Naive thymus-derived CD8-positive, alpha-beta T cell (primary cell): ENCODE results near the gene FGF13. TPM values are rescaled to one million over a fixed set of nuclear protein-coding genes. Genes with fewer than 3 reads are reported as not detected.

Experiments used
- ATAC-seq, 2 donors: fragments of 150-1000 bp; cut with Tn5 transposase in 1 of 2; sonication (Bioruptor Pico), chemical (Tn5 transposase) in 1 of 2; 1 replicate in 1 of 2; 2 replicates in 1 of 2; pipeline ENCODE4 v1.10.0; 2021; ENCODE audit warnings: mild to moderate bottlenecking in 2 of 2, moderate library complexity in 2 of 2
- POLR2A ChIA-PET: fragments of 350-600 bp; sonication (Branson Sonifier 250); formaldehyde crosslinking; loops from one replicate; lab custom pipeline; 2021; ENCODE audit warnings: antibody characterized with exemption; lab: Charles Lee
- DNase-seq, 10 donors: peaks; one replicate each; pipeline versions ENCODE4 v3.0.0 to v3.0.0-alpha.2; 2020 to 2022
- H3K27ac Mint-ChIP-seq, 10 donors: one replicate each; pipeline ENCODE4 v1.8.0; 2020 to 2022; ENCODE audit warnings: mild to moderate bottlenecking in 10 of 10, mixed read lengths in 10 of 10, moderate library complexity in 4 of 10, inconsistent platforms in 1 of 10
- H3K27me3 Mint-ChIP-seq, 5 donors: one replicate each; pipeline ENCODE4 v1.8.0; 2021 to 2022; ENCODE audit warnings: mixed read lengths in 5 of 5
- H3K36me3 Mint-ChIP-seq, 3 donors: one replicate each; pipeline ENCODE4 v1.8.0; 2020 to 2022; ENCODE audit warnings: mixed read lengths in 3 of 3, mild to moderate bottlenecking in 2 of 3, inconsistent platforms in 1 of 3
- H3K4me1 Mint-ChIP-seq, 4 donors: one replicate each; pipeline ENCODE4 v1.8.0; 2021 to 2022; ENCODE audit warnings: mixed read lengths in 4 of 4
- H3K4me3 Mint-ChIP-seq, 10 donors: one replicate each; pipeline ENCODE4 v1.8.0; 2020 to 2022; ENCODE audit warnings: mild to moderate bottlenecking in 10 of 10, mixed read lengths in 10 of 10, moderate library complexity in 6 of 10, inconsistent platforms in 1 of 10
- H3K9me3 Mint-ChIP-seq, 9 donors: one replicate each; pipeline ENCODE4 v1.8.0; 2020 to 2022; ENCODE audit warnings: mixed read lengths in 9 of 9, mild to moderate bottlenecking in 3 of 9, inconsistent platforms in 1 of 9, moderate library complexity in 1 of 9
- microRNA-seq: library from miRNA; unstranded; fragments of <30 nt; microRNA quantifications from one replicate; pipeline ENCODE4 v1.2.0, GENCODE V29; 2022; ENCODE audit warnings: borderline microRNAs expressed
- polyA plus RNA-seq, 3 donors: library from polyadenylated mRNA; unstranded; fragments of 300-500 nt; fragmentation: Illumina TruSeq; gene quantifications; one replicate each; pipeline ENCODE4 v1.2.3, GENCODE V29; 2021
- total RNA-seq, 8 experiments: library from RNA in 2 of 8; stranded (reverse) in 2 of 8; gene quantifications; one replicate each; pipeline ENCODE4 v1.2.3 and lab custom pipeline; 2021 to 2026

FGF13 gene
- total and polyA plus RNA-seq, 5 experiments from 2014 or later = not detected

- Mint-ChIP-seq H3K36me3 (no peaks in the 10 kb centered on the region), H3K9me3 (peaks cover 0 to 12% (median 0%) of the 10 kb centered on the region in 9 donors), H3K4me3 (no peak overlapping the region), H3K27ac (no peak overlapping the region), H3K27me3 (no peaks in the 10 kb centered on the region), H3K4me1 (no peaks in the 10 kb centered on the region)
- ATAC-seq = no peak
- POLR2A ChIA-PET = no interaction called here
- DNase-seq = no peak
These were observed 72.5 kb downstream of the FGF13 start for GRCh38 chrX:138638996-138639395.

Small RNAs within 50 kb of the gene (microRNA-seq; reads per million reads assigned to microRNA genes)
- not detected for gene MIR504
